A549 (cell line): ENCODE data around the gene NEK11. TPM values are rescaled to one million over a fixed set of nuclear protein-coding genes. Genes with fewer than 3 reads are reported as not detected.

ENCODE experiments used
- ATAC-seq, 2 experiments: fragments of 200-7000 bp in 1 of 2; fragments of >200 bp in 1 of 2; cut with Nextera tagmentation in 1 of 2; cut with Tn5 transposase in 1 of 2; 3 replicates each; pipeline versions ENCODE4 v1.8.0 to v1.9.1; 2018 to 2020; ENCODE audit warnings: mild to moderate bottlenecking in 1 of 2, moderate library complexity in 1 of 2
- CTCF ChIA-PET: fragments of 300-600 bp; sonication (Branson Sonifier 250); formaldehyde crosslinking; extraction: SDS; loops from one replicate; lab custom pipeline; 2021; ENCODE audit warnings: antibody characterized with exemption, inconsistent platforms; lab: Yijun Ruan, JAX
- POLR2A ChIA-PET: fragments of 350-600 bp; formaldehyde crosslinking; extraction: SDS; loops from one replicate; lab custom pipeline; 2021; ENCODE audit warnings: antibody characterized with exemption, inconsistent platforms; lab: Yijun Ruan, JAX
- DNase-seq, 2 experiments: peaks; one replicate each; pipeline versions ENCODE4 v3.0.0 to v3.0.0-alpha.2; 2011 to 2016; ENCODE audit warnings: low read depth in 1 of 2, low spot score in 1 of 2
- FAIRE-seq: peaks from 2 replicates; lab custom pipeline; 2011; peaks lifted over from hg19 to GRCh38; lab: Jason Lieb, UNC
- H3K27ac ChIP-seq, 2 experiments: fragments of >200 bp; sonication (Bioruptor Twin); formaldehyde crosslinking; 3 replicates each; pipeline ENCODE4 v1.5.1; 2016 to 2017
- H3K4me1 ChIP-seq: fragments of >200 bp; sonication (Bioruptor Twin); formaldehyde crosslinking; 3 replicates; pipeline ENCODE4 v1.6.1; 2016
- H3K4me2 ChIP-seq: fragments of >200 bp; sonication (Bioruptor Twin); formaldehyde crosslinking; 3 replicates; pipeline ENCODE4 v1.6.1; 2016
- H3K4me3 ChIP-seq: fragments of >200 bp; sonication (Bioruptor Twin); formaldehyde crosslinking; 3 replicates; pipeline ENCODE4 v1.5.1; 2016
- H3K9me3 ChIP-seq: fragments of >200 bp; sonication (Bioruptor Twin); formaldehyde crosslinking; 3 replicates; pipeline ENCODE4 v1.6.1; 2016
- BCL3 ChIP-seq: fragments of >200 bp; sonication (Bioruptor Twin); formaldehyde crosslinking; IDR thresholded peaks from 3 replicates; pipeline ENCODE4 v1.6.1; 2016
- CBX2 ChIP-seq: fragments of 200-600 bp; sonication (generic); IDR thresholded peaks from 2 replicates; pipeline ENCODE4 v1.6.1; 2016; ENCODE audit warnings: low read depth, mild to moderate bottlenecking, borderline replicate concordance
- CEBPB ChIP-seq, 2 experiments: fragments of >200 bp in 1 of 2; sonication (Bioruptor Twin) in 1 of 2; formaldehyde crosslinking in 1 of 2; IDR thresholded peaks; 2 replicates each; pipeline ENCODE4 v1.6.1; 2012 to 2016
- CHD2 ChIP-seq: fragments of 150-350 bp; IDR thresholded peaks from 2 replicates; pipeline ENCODE4 v1.6.1; 2014; ENCODE audit warnings: low read length; ENCODE audit not compliant: partially characterized antibody
- CHD4 ChIP-seq: fragments of 200-600 bp; sonication (generic); IDR thresholded peaks from 2 replicates; pipeline ENCODE4 v1.6.1; 2016; ENCODE audit warnings: antibody characterized with exemption, mild to moderate bottlenecking, borderline replicate concordance
- EHF ChIP-seq: fragments of 250-450 bp; sonication (Bioruptor Pico); IDR thresholded peaks from 2 replicates; pipeline ENCODE4 v1.5.0; 2020; ENCODE audit warnings: mild to moderate bottlenecking
- EP300 ChIP-seq, 2 experiments: fragments of >200 bp; sonication (Bioruptor Twin); formaldehyde crosslinking; IDR thresholded peaks; 2 replicates in 1 of 2; 3 replicates in 1 of 2; pipeline ENCODE4 v1.6.1; 2016 to 2017
- ESRRA ChIP-seq: fragments of 150-350 bp; IDR thresholded peaks from 2 replicates; pipeline ENCODE4 v1.6.1; 2014; ENCODE audit warnings: mild to moderate bottlenecking, low read length, borderline replicate concordance
- FOSL2 ChIP-seq, 2 experiments: fragments of 450-650 bp in 1 of 2; fragments of >200 bp in 1 of 2; sonication (Bioruptor Twin) in 1 of 2; formaldehyde crosslinking; IDR thresholded peaks; 2 replicates each; pipeline versions ENCODE4 v1.5.0 to v1.6.1; 2016 to 2020; ENCODE audit warnings: mild to moderate bottlenecking in 1 of 2, moderate library complexity in 1 of 2
- HEYL ChIP-seq: fragments of 250-450 bp; sonication (Bioruptor Pico); IDR thresholded peaks from 2 replicates; pipeline ENCODE4 v1.8.0; 2021; ENCODE audit warnings: mild to moderate bottlenecking, moderate library complexity
- HMGXB4 ChIP-seq: fragments of 250-450 bp; sonication (Bioruptor Pico); IDR thresholded peaks from 2 replicates; pipeline ENCODE4 v1.5.0; 2021; ENCODE audit warnings: mild to moderate bottlenecking, moderate library complexity, borderline replicate concordance
- HOXA7 ChIP-seq: fragments of 250-450 bp; sonication (Bioruptor Pico); IDR thresholded peaks from 2 replicates; pipeline ENCODE4 v1.5.0; 2020; ENCODE audit warnings: mild to moderate bottlenecking, moderate library complexity
- JUN ChIP-seq, 2 experiments: fragments of >200 bp; sonication (Bioruptor Twin); formaldehyde crosslinking; IDR thresholded peaks; 2 replicates in 1 of 2; 3 replicates in 1 of 2; pipeline ENCODE4 v1.6.1; 2016 to 2017
- JUNB ChIP-seq: fragments of >200 bp; sonication (Bioruptor Twin); formaldehyde crosslinking; IDR thresholded peaks from 2 replicates; pipeline ENCODE4 v1.6.1; 2016
- MAFK ChIP-seq: fragments of 450-650 bp; IDR thresholded peaks from 2 replicates; pipeline ENCODE4 v1.6.1; 2014; ENCODE audit not compliant: partially characterized antibody
- MYC ChIP-seq: IDR thresholded peaks from 2 replicates; pipeline ENCODE4 v1.6.1; 2012; ENCODE audit warnings: mild to moderate bottlenecking, inconsistent platforms, low read length, improper control_type of control experiment, borderline replicate concordance
- NPAS2 ChIP-seq: fragments of 250-450 bp; sonication (Bioruptor Pico); IDR thresholded peaks from 2 replicates; pipeline ENCODE4 v1.8.0; 2022; ENCODE audit warnings: mild to moderate bottlenecking, moderate library complexity, borderline replicate concordance
- PHF8 ChIP-seq: fragments of 200-600 bp; sonication (generic); IDR thresholded peaks from 2 replicates; pipeline ENCODE4 v1.6.1; 2016; ENCODE audit warnings: low read depth, mild to moderate bottlenecking, antibody characterized with exemption, moderate library complexity, borderline replicate concordance
- RARB ChIP-seq: fragments of 250-450 bp; sonication (Bioruptor Pico); IDR thresholded peaks from 2 replicates; pipeline ENCODE4 v1.8.0; 2021; ENCODE audit warnings: mild to moderate bottlenecking, moderate library complexity
- RCOR1 ChIP-seq: fragments of 150-350 bp; IDR thresholded peaks from 2 replicates; pipeline ENCODE4 v1.6.1; 2014; ENCODE audit warnings: antibody characterized with exemption, low read length, low read depth
- RFX5 ChIP-seq: fragments of 450-650 bp; IDR thresholded peaks from 2 replicates; pipeline ENCODE4 v1.7.1; 2014; ENCODE audit warnings: antibody characterized with exemption, mild to moderate bottlenecking, moderate library complexity
- SREBF2 ChIP-seq: fragments of 450-650 bp; IDR thresholded peaks from 2 replicates; pipeline ENCODE4 v1.6.1; 2014; ENCODE audit warnings: mild to moderate bottlenecking, moderate library complexity
- TP53 ChIP-seq: fragments of 250-450 bp; sonication (Bioruptor Pico); IDR thresholded peaks from 2 replicates; pipeline ENCODE4 v1.5.0; 2021; ENCODE audit warnings: mild to moderate bottlenecking, moderate library complexity
- WGBS: methylation state at CpG from one replicate; pipeline ENCODE4 v1.1.6; 2017; ENCODE audit errors: missing lambda C conversion rate; 5-methylcytosine and 5-hydroxymethylcytosine counted together
- polyA plus RNA-seq, 4 experiments: library from polyadenylated mRNA; depleted of rRNA in 3 of 4; stranded (reverse); fragments of >200 nt; fragmentation: RNase III in 1 of 4; extraction: RNeasy Plus Mini Kit Qiagen cat#74134 plus additional on column Dnase treatment in 1 of 4; gene quantifications; 2 replicates in 3 of 4; 3 replicates in 1 of 4; pipeline ENCODE4 v1.2.3, GENCODE V29; 2011 to 2017

NEK11 gene
- polyA plus RNA-seq, 2 of the 4 experiments (the other 2 are of a cell fraction), result 5.8 to 8.9 TPM

DNA sequence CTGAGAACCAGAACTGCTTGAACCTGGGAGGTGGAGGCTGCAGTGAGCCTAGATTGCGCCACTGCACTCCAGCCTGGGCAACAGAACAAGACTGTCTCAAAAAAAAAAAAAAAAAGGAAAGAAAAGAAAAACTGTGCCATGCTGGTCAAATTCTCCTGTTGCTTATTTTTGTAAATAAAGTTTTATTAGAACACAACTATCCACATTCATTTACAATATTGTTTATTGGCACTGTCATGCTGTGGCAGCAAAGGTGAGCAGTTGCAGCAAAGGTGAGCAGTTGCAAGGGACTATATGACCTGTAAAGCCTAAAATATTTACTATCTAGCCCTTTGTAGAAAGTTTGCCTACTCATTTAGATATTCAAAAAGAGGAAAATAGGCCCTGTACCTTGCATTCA, 18.4 kb upstream of the NEK11 start:
- Histone ChIP-seq H3K4me1 (no peaks in the 10 kb centered on the region), H3K4me2 (no peak overlapping the region), H3K9me3 (no peaks in the 10 kb centered on the region), H3K27ac (no peak overlapping the region), H3K4me3 (no peak overlapping the region)
- 100% methylated on average over 1 of the region's 1 CpG for WGBS
- ATAC-seq (no peak), FAIRE-seq (no peak), DNase-seq (no peak)
- ChIA-PET POLR2A (no interaction called here), CTCF (no interaction called here)
- TF ChIP-seq SREBF2, result no peak

DNA sequence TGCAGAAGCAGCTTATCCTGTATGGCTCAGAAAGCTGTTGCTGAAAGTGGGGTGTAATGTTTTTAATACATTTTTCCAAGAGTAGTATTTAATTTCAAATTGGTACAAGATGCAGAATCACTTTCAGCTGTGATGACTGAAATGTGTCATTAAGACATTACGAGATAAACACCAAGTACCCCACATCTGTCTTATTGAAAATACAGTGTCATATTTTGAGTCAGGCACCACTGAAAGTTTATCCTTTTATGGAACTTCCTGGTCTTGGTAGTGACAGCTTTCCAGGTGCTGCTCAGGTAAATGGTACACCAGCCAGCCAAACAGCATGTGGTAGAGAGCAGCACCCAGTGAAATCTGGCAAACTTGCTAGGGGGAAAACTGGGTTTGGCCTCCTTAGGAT, 17.0 kb upstream of the NEK11 start:
- POLR2A ChIA-PET, result no interaction called here
- TF ChIP-seq JUN (IDR thresholded peaks at IDR 0.05), result no peak
- TF ChIP-seq TP53 (CRISPR knock-in tag), result no peak
- TF ChIP-seq CHD4, result no peak
- TF ChIP-seq BCL3, result no peak
- no peak for TF ChIP-seq CHD2
- TF ChIP-seq RCOR1, result no peak
- no peak for TF ChIP-seq HMGXB4 (CRISPR knock-in tag)
- no peak for TF ChIP-seq EP300 (IDR thresholded peaks at IDR 0.05)
- TF ChIP-seq MAFK, result no peak
- no peak for TF ChIP-seq NPAS2 (CRISPR knock-in tag)
- H3K4me2 ChIP-seq, result no peak overlapping the region

DNA sequence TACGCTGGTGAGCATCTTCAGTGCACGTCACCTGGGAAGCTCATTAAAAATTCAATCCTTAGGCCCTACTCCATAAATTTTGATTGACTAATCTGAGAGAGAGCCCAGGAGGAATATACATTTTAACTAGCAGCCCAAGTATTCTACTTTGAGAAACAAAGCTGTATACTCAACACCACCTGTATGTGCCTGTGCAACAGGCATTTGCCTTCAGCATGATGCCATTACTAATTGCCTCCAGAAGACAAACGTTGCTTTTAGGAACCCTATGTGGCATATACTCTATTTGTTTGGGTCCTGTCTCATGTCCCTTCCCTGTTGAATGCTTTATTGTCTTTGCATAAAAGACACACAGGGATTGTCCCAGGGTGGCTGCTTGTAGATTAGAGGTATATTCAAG, 7.7 kb upstream of the NEK11 start:
- POLR2A ChIA-PET, result no interaction called here
- FAIRE-seq, result no peak

More for the DNA sequence above, 17.0 kb upstream of the NEK11 start:
- Histone ChIP-seq H3K4me3 (no peak overlapping the region), H3K4me1 (no peaks in the 10 kb centered on the region), H3K27ac (no peak overlapping the region), H3K9me3 (no peaks in the 10 kb centered on the region)
- CTCF ChIA-PET, result interaction anchor here (0.7 kb wide), 1 partner anchor 116 kb away, joined by 3 read pairs; no protein-coding TSS in a partner anchor
- DNase-seq, result no peak
- 100% methylated on average over 1 of the region's 1 CpG for WGBS
- no peak for FAIRE-seq
- no peak for ATAC-seq

GRCh38 chr3:131020122-131020693, 6.5 kb upstream of the NEK11 start:
- H3K4me1 ChIP-seq, result peaks cover 2% of the 10 kb centered on the region; the same call in 2 of the 3 replicates
- ChIA-PET CTCF (interaction anchor here (0.8 kb wide), 1 partner anchor 366 kb away, joined by 3 read pairs; no protein-coding TSS in a partner anchor), POLR2A (no interaction called here)
- DNase-seq (no peak), ATAC-seq (no peak), FAIRE-seq (no peak)
- TF ChIP-seq BCL3, result no peak
- TF ChIP-seq RFX5, result no peak
- TF ChIP-seq RARB (CRISPR knock-in tag), result no peak
- TF ChIP-seq CEBPB (IDR thresholded peaks at IDR 0.05), result no peak
- TF ChIP-seq ESRRA, result no peak
- TF ChIP-seq EHF (CRISPR knock-in tag), result no peak
- no peak for TF ChIP-seq JUNB
- no peak for TF ChIP-seq EP300 (IDR thresholded peaks at IDR 0.05)
- TF ChIP-seq PHF8, result no peak
- no peak for TF ChIP-seq MAFK
- no peak for TF ChIP-seq FOSL2 (IDR thresholded peaks at IDR 0.05)
- no peak for TF ChIP-seq FOSL2 (CRISPR knock-in tag; IDR thresholded peaks at IDR 0.05)
- TF ChIP-seq CBX2, result no peak
- TF ChIP-seq MYC, result no peak
- TF ChIP-seq HEYL (CRISPR knock-in tag), result no peak
- TF ChIP-seq TP53 (CRISPR knock-in tag), result no peak
- 90% methylated on average over 5 of the region's 5 CpGs for WGBS
- no peak overlapping the region for H3K4me2 ChIP-seq
- no peaks in the 10 kb centered on the region for H3K9me3 ChIP-seq
- no peak overlapping the region for H3K4me3 ChIP-seq
- no peak overlapping the region for H3K27ac ChIP-seq

More for the DNA sequence above, 7.7 kb upstream of the NEK11 start:
- no peaks in the 10 kb centered on the region for H3K9me3 ChIP-seq
- TF ChIP-seq CBX2 (no peak), RCOR1 (no peak), HOXA7 (CRISPR knock-in tag) (no peak)
- H3K4me3 ChIP-seq, result no peak overlapping the region
- no peaks in the 10 kb centered on the region for H3K4me1 ChIP-seq
- ATAC-seq (no peak), DNase-seq (no peak)
- no peak overlapping the region for H3K27ac ChIP-seq
- WGBS, result 89% methylated on average over 3 of the region's 3 CpGs
- no peak overlapping the region for H3K4me2 ChIP-seq
- CTCF ChIA-PET, result interaction anchor here (1.3 kb wide), 1 partner anchor 13 kb away, joined by 3 read pairs; no protein-coding TSS in a partner anchor
